ENCODE results near the gene PSME1. TPM values are rescaled to one million over a fixed set of nuclear protein-coding genes. Genes with fewer than 3 reads are reported as not detected.

PSME1 gene
- total and polyA plus RNA-seq, 2 of the 13 experiments (the other 11 are each of a cell fraction or from before 2014, with no cell fraction given): 159 to 608 TPM

GRCh38 chr14:24138396-24139271 lies 2.6 kb downstream of the PSME1 start (continued):
- TF ChIP-seq, protein P1, sequence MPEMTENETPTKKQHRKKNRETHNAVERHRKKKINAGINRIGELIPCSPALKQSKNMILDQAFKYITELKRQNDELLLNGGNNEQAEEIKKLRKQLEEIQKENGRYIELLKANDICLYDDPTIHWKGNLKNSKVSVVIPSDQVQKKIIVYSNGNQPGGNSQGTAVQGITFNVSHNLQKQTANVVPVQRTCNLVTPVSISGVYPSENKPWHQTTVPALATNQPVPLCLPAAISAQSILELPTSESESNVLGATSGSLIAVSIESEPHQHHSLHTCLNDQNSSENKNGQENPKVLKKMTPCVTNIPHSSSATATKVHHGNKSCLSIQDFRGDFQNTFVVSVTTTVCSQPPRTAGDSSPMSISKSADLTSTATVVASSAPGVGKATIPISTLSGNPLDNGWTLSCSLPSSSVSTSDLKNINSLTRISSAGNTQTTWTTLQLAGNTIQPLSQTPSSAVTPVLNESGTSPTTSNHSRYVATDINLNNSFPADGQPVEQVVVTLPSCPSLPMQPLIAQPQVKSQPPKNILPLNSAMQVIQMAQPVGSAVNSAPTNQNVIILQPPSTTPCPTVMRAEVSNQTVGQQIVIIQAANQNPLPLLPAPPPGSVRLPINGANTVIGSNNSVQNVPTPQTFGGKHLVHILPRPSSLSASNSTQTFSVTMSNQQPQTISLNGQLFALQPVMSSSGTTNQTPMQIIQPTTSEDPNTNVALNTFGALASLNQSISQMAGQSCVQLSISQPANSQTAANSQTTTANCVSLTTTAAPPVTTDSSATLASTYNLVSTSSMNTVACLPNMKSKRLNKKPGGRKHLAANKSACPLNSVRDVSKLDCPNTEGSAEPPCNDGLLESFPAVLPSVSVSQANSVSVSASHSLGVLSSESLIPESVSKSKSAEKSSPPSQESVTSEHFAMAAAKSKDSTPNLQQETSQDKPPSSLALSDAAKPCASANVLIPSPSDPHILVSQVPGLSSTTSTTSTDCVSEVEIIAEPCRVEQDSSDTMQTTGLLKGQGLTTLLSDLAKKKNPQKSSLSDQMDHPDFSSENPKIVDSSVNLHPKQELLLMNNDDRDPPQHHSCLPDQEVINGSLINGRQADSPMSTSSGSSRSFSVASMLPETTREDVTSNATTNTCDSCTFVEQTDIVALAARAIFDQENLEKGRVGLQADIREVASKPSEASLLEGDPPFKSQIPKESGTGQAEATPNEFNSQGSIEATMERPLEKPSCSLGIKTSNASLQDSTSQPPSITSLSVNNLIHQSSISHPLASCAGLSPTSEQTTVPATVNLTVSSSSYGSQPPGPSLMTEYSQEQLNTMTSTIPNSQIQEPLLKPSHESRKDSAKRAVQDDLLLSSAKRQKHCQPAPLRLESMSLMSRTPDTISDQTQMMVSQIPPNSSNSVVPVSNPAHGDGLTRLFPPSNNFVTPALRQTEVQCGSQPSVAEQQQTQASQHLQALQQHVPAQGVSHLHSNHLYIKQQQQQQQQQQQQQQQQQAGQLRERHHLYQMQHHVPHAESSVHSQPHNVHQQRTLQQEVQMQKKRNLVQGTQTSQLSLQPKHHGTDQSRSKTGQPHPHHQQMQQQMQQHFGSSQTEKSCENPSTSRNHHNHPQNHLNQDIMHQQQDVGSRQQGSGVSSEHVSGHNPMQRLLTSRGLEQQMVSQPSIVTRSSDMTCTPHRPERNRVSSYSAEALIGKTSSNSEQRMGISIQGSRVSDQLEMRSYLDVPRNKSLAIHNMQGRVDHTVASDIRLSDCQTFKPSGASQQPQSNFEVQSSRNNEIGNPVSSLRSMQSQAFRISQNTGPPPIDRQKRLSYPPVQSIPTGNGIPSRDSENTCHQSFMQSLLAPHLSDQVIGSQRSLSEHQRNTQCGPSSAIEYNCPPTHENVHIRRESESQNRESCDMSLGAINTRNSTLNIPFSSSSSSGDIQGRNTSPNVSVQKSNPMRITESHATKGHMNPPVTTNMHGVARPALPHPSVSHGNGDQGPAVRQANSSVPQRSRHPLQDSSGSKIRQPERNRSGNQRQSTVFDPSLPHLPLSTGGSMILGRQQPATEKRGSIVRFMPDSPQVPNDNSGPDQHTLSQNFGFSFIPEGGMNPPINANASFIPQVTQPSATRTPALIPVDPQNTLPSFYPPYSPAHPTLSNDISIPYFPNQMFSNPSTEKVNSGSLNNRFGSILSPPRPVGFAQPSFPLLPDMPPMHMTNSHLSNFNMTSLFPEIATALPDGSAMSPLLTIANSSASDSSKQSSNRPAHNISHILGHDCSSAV (CRISPR knock-in tag; IDR thresholded peaks at IDR 0.05; ENCODE audit: borderline replicate concordance): no peak
- TF ChIP-seq ZNF547 (CRISPR knock-in tag; IDR thresholded peaks at IDR 0.05) (peak; percentile 41; the same call in 1 of the 2 replicates), SOX5 (CRISPR knock-in tag; IDR thresholded peaks at IDR 0.05; ENCODE audit: borderline replicate concordance) (no peak), ZNF660 (CRISPR knock-in tag; IDR thresholded peaks at IDR 0.05; ENCODE audit: borderline replicate concordance, low read depth) (no peak), ZNF609 (CRISPR knock-in tag; IDR thresholded peaks at IDR 0.05; ENCODE audit: borderline replicate concordance) (no peak), CREB1 (IDR thresholded peaks at IDR 0.05) (peak; percentile 15; the same call in 1 of the 2 replicates), CREB1 (CRISPR knock-in tag; IDR thresholded peaks at IDR 0.05) (no peak), CREM (IDR thresholded peaks at IDR 0.05) (no peak), CREM (CRISPR knock-in tag; IDR thresholded peaks at IDR 0.05) (no peak), KLF13 (CRISPR knock-in tag; IDR thresholded peaks at IDR 0.05) (no peak), ZNF710 (CRISPR knock-in tag; IDR thresholded peaks at IDR 0.05; ENCODE audit: borderline replicate concordance) (no peak), ZNF891 (CRISPR knock-in tag; IDR thresholded peaks at IDR 0.05) (no peak), ZFP62 (CRISPR knock-in tag; IDR thresholded peaks at IDR 0.05) (no peak), ZNF432 (CRISPR knock-in tag; IDR thresholded peaks at IDR 0.05; ENCODE audit: borderline replicate concordance) (no peak)

All from HepG2 (cell line).